GM19324 (cell line): ENCODE data around the gene TNFRSF1A.
"Not testable (repeated sequence)": the region's sequence is repeated elsewhere in the genome, so short reads cannot be mapped to it uniquely, and the experiment has no call there.

Source experiments
- ATAC-seq: cut with Tn5 transposase; IDR thresholded peaks from one replicate; pipeline ENCODE4 v1.9.1; 2021; ENCODE audit warnings: mild to moderate bottlenecking, moderate library complexity; ENCODE audit not compliant: unreplicated experiment, low FRiP score

Gene TNFRSF1A

DNA sequence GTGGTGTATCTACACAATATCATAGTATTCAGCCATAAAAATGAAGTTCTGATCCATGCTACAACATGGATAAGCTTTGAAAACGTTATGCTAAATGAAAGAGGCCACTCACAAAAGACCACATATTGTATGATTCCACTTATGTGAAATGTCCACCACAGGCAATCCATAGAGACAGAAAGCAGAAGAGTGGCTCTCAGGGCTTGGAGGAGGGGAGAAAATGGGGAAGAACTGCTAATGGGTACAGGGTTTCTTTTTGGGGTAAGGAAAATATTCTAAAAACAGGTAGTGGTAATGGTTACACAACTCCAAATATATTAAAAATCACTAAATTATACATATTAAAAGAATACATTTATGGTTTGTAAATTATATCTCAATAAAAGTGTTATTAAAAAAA is 17.0 kb upstream of the TNFRSF1A start:
- no peak for ATAC-seq

DNA sequence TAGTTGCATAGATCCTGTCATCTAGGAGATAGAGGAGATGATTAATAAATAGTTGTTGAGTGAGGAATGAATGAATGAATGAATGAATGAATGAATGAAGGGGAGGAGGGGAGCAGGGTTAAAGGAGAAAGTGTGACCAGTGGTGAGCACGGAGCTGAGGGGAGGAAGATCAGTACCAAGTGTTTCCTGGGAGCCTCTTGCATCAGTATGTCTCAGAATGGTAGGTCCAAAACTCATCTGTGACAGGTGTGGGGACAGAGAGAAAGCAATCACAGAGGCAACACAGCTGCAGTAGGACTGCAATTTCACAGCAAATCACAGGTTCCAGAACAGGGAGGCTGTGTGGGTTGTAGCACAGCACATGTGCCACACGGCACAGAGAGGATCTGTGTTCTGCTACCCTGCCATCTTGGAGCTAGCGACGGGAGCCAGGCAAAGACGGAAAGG is 14.5 kb upstream of the TNFRSF1A start:
- ATAC-seq: no peak

DNA sequence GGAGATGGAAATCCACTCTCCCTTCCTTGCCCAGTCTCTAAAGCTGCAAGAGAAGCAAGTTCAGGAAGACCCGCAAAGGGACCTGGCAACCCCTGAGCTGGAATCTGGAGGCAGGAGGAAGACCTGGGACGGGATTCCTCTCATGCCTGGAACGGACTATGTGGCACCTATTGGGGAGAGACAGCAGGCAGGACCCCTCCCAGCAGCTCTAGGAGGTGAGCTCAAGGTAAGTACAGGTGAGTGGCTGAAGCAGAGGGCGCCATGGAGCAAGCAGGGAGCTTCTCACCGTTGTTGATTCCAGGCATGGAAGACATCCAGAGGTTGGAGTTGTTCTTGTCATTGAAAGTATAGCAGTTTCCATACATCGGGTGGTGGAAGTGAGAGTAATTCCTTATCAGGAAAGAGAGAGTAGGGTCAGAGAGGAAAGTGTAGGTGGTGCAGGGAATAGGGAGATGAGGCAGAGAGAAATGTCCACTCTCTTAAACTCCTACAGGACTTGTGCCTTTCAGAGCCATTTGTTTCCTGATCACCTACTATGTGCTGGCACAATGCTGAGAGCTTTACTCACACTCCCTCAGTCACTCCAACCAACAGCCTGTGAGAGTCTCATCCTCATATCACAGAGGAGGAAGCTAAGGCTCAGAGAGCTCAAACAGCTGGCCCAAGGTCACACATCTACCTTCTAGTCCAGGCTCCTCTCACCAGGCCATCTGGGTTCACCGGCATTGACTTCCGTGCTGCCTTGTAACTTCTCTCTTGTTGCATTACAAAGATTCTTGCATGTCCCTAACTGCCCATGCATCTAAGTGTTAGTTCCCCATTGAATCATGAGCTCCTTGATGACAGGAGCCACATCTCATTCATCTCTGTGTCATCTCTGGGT is 13.9 kb upstream of the TNFRSF1A start:
- no peak for ATAC-seq

DNA sequence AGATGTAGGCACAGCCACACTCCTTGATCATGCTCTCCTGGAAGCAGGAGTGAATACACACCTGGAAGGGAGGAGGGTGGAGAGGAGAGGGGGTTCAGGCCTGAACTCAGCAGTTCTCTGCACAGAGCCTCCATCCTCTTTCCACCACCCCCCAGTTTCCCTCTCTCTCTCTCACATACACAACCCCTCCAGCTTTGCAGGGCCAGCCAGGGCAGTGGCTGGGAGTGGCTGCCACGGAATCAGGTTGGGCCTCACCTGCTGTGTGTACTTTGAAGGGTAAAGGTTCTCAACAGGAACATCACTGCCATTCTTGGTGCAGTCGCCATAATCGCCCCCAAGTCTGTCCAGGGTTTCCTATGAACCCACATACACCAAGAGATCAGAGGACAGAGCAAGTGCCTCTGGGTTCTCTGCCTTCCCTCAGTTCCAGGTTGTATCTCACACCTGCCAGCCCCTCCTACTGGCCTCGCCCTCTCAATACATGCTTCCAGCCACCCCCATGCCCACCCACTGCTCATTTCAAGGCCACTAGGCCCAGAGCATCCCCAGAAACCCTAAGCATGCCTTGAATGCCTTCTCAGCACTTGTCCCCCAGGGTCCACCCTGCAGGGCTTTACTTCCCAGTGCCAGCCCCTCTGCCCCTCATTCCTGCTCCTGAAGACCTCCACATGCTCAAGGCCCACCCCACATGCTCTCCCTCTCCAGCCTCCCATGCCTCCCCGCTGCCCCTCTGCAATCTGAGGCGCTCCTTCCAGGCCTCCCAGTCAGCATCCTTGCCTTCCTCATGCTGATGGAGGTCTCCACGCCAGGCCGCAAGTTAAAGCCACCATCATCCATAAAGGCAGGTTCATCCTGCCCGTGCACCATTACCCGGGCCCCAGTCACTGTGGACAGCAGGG is 12.9 kb upstream of the TNFRSF1A start:
- no peak for ATAC-seq

- ATAC-seq: no peak
Measured at GRCh38 chr12:6352193-6353173, 10.6 kb upstream of the TNFRSF1A start.

DNA sequence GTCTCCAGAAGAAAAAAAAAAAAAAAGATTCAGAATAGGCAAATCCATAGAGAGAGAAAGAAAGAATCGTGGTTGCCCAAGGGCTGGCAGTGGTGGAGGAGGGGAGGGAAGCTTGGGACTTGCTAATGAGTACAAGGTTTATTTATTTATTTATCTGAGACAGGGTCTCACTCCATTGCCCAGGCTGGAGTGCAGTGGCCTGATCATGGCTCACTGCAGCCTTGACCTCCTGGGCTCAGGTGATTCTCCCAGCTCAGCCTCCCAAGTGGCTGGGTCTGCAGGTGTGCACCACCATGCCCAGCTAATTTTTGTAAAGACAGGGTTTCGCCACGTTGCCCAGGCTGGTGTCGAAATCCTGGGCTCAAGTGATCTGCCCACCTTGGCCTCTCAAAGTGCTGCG is 9.7 kb upstream of the TNFRSF1A start:
- ATAC-seq: no peak

DNA sequence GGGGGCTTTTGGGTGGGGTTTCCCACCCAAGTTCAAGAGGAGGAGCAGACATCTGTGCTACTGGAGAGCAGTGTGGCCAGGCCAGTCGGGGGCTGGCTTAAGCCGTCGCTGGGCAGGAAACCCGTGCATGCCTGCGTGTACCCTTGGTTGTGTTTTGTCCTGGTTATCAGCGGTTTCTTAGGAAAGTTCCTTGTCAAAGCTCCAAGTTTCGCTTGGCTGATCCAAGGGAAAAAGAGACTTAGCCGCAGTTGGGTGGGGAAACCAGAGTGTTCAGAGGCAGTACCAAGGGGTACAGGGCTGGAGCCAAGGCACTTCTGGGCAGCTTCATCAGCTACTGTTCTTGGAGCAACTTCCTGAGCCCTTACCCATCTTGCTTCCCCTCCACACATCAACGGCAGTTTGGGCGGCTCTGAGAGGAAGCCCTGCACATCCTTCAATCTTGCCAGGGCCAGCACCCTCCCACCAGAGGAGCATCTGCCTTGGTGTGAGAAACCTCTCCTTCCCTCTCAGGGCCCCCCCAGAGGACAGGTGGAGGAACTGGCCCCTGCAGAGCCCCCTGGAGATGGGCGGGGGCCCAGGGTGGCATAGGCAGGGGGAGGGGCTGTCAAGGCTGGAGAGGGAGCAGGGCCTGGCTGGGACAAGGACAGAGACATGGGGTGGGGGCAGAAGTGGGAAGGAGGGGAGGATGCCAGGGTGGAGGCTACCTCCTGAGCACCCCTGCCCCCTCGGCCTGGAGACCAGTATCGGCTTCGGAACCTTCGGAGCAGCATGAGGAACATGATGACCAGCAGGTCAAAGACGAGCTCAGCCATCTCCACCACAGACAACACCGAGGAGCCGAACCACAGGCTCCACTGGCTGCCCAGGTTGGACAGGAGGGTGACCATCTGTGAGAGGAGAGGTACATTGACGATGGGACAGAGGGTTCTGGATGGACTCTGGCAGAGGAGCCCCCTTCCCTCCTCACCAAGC is 5.8 kb upstream of the TNFRSF1A start:
- ATAC-seq: no peak

DNA sequence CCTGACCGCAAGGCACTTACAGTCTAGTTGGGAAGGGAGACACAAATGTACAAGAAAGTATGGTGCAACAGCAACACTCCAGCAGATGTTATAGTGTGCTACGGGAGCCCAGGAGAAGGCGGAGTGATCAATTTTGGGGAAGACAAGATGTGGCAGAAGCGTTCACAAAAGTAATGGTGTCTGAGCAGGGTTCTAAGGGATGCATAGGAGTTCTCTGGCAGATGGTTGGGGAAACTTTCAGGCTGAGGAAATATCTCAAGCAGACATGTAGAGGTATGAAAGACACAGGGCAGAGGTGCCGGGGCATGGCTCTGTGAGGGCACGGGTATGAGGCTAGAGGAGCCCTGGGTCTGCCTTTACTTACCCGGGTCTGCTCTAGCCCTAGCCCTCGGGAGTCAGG is 5.1 kb upstream of the TNFRSF1A start:
- ATAC-seq: no peak

- ATAC-seq: no peak
Measured at GRCh38 chr12:6346235-6346832, 4.5 kb upstream of the TNFRSF1A start.

GRCh38 chr12:6345319-6346091 is 3.6 kb upstream of the TNFRSF1A start:
- ATAC-seq: no peak

DNA sequence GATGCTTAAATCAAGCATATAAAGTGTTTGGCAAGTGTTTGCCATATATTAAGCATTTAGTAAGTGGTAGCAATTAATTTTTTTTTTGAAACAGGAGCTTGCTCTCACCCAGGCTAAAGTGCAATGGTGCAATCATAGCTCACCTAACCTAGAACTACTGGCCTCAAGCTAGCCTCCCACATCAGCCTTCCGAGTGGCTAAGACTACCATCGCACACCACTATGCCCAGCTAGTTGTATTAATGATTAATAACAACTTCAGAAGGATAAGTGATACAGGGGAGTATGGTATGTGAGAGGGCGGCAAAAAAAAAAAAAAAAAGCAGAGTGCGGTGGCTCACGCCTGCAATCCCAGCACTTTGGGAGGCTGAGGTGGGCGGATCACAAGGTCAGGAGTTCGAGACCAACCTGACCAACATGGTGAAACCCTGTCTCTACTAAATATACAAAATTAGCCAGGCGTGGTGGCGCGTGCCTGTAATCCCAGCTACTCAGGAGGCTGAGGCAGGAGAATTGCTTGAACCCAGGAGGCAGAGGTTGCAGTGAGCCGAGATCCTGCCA is 2.3 kb upstream of the TNFRSF1A start:
- ATAC-seq: not testable (repeated sequence)

GRCh38 chr12:6343518-6343917 is 1.6 kb upstream of the TNFRSF1A start:
- no peak for ATAC-seq

DNA sequence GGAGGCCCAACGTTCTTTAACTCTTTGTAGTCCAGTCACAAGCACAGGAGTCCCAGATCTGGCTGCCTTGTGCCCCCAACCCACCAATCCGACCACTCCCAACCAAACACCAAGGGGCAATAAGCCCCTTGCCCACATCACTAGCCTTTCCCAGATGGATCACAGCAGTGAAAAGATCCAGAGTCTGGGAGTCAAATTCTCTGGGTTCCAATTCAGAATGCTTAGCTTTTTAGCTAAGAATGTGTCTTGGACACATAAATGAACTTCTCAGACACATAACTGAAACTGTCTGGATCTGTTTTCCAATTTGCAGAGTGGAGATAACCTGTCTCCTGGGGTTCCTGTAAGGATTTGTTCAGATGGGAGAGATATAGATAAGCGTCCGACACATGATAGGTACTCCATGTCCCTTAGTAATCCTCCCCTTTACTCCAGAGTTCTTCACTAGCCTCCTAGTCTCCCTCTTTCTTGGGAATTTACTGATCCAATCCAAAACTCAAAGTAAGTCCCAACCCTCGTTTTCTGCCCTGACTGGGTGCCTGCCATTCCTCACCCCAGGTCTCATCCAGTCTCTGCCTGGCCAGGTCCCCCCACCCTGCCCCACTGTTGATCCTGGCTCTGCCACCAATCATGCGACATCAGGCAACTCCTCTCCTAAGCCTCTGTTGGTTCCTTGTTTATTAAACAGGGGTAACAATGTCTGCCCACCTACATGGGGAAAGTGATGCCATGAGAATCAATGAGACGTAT is 439 bp upstream of the TNFRSF1A start:
- no peak for ATAC-seq

- no peak for ATAC-seq
Measured at GRCh38 chr12:6340745-6341416, 995 bp downstream of the TNFRSF1A start.

DNA sequence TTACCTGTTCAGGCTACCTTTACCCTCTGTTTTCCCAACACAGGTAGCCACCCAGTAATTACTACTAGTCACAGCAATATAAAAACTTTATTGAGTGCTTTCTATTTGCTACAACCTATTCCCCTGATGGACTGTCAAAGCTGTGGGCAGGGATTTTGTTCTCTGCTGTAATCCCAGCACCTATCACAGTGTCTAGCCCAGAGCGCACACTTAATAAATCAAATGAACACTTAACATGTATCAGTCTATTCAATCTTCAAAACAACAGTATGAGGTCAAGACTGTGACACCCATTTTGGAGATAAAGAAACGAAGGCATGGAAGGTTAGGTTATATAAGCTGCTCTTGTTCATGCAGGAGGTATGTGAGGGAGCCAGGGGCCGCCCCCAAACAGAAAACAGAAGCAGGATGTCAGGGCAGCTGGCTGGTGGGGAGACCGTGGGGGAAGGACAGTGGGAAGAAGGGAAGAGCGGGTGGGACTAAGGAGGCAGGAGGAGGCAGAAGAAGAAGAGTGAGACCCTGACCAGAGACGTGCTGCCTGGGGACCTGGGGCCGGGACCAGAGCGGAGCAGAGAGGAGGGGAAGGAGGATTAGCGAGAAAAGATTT is 1.7 kb downstream of the TNFRSF1A start:
- no peak for ATAC-seq

DNA sequence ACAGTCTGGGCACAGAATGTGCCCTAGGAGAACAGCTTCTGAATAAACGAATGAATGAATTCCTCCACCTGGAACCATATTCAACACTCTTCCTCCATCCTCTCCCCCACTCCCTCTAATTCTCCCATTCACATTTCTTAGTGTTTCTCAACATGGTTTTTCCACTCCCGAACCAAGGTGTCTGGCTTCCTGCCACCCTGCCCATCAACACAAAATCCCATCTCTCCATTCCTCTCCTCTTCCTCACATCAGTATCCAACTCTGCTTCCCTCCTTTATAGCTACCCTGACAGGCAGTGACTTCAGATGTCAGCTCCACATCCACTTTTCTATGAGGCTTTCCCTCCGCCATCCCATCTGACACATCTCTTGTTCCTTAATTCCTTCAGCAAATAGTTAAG is 2.9 kb downstream of the TNFRSF1A start:
- ATAC-seq: no peak
